HL-60 (cell line): ENCODE data around the gene MAD1L1.

Experiments used
- POLR2AphosphoS5 ChIP-seq: IDR thresholded peaks from 2 replicates; pipeline ENCODE4 v1.6.1; 2012; ENCODE audit warnings: low read depth
- SPI1 ChIP-seq: IDR thresholded peaks from 2 replicates; pipeline ENCODE4 v1.6.1; 2012; ENCODE audit warnings: low read depth, mild to moderate bottlenecking, borderline replicate concordance
- TF ChIP-seq, protein P1 (sequence below): IDR thresholded peaks from one replicate; pipeline ENCODE4 v1.5.1; 2011; ENCODE audit warnings: low read length, control low read depth, inconsistent platforms; ENCODE audit not compliant: insufficient read depth
- TF ChIP-seq, protein P2 (sequence below): IDR thresholded peaks from 2 replicates; pipeline ENCODE4 v1.6.1; 2012; ENCODE audit warnings: low read depth; ENCODE audit not compliant: insufficient replicate concordance

DNA sequence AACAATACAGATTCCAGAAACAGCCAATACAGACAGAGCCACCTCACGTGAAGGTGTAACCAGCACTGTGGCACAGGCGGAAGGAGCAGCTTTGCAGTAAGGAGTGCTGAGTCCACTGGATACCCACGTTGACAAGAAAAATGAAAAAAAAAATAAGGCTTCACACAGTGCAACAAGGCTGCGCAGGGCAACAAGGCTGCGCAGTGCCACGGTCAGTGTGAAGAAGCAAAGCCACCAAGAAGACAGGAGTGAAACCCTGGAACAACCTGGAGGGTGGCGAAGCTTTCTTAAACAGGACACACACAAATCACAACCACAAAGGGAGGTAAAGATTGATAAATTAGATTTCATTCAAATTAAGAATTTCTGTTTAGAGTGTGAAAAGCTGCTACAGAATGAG lies 204.0 kb downstream of the MAD1L1 start:
- TF ChIP-seq POLR2AphosphoS5: no peak
- TF ChIP-seq, protein P1, sequence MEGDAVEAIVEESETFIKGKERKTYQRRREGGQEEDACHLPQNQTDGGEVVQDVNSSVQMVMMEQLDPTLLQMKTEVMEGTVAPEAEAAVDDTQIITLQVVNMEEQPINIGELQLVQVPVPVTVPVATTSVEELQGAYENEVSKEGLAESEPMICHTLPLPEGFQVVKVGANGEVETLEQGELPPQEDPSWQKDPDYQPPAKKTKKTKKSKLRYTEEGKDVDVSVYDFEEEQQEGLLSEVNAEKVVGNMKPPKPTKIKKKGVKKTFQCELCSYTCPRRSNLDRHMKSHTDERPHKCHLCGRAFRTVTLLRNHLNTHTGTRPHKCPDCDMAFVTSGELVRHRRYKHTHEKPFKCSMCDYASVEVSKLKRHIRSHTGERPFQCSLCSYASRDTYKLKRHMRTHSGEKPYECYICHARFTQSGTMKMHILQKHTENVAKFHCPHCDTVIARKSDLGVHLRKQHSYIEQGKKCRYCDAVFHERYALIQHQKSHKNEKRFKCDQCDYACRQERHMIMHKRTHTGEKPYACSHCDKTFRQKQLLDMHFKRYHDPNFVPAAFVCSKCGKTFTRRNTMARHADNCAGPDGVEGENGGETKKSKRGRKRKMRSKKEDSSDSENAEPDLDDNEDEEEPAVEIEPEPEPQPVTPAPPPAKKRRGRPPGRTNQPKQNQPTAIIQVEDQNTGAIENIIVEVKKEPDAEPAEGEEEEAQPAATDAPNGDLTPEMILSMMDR: no peak
- TF ChIP-seq, protein P2, sequence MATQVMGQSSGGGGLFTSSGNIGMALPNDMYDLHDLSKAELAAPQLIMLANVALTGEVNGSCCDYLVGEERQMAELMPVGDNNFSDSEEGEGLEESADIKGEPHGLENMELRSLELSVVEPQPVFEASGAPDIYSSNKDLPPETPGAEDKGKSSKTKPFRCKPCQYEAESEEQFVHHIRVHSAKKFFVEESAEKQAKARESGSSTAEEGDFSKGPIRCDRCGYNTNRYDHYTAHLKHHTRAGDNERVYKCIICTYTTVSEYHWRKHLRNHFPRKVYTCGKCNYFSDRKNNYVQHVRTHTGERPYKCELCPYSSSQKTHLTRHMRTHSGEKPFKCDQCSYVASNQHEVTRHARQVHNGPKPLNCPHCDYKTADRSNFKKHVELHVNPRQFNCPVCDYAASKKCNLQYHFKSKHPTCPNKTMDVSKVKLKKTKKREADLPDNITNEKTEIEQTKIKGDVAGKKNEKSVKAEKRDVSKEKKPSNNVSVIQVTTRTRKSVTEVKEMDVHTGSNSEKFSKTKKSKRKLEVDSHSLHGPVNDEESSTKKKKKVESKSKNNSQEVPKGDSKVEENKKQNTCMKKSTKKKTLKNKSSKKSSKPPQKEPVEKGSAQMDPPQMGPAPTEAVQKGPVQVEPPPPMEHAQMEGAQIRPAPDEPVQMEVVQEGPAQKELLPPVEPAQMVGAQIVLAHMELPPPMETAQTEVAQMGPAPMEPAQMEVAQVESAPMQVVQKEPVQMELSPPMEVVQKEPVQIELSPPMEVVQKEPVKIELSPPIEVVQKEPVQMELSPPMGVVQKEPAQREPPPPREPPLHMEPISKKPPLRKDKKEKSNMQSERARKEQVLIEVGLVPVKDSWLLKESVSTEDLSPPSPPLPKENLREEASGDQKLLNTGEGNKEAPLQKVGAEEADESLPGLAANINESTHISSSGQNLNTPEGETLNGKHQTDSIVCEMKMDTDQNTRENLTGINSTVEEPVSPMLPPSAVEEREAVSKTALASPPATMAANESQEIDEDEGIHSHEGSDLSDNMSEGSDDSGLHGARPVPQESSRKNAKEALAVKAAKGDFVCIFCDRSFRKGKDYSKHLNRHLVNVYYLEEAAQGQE: no peak
- TF ChIP-seq SPI1: no peak
